ENCODE measurements around the gene HIRIP3.

- TF ChIP-seq CTCF (IDR thresholded peaks at IDR 0.05; ENCODE audit: control extremely low read depth in 1 of 3, insufficient read depth in 1 of 3, low read depth in 1 of 3, low read length in 3 of 3) (no peak), EGR1 (IDR thresholded peaks at IDR 0.05; ENCODE audit: borderline replicate concordance, low read depth, low read length) (no peak), RAD21 (IDR thresholded peaks at IDR 0.05 in 1 of 2, conservative IDR thresholded peaks at IDR 0.05 in 1 of 2; ENCODE audit: low read depth in 2 of 2, low read length in 2 of 2) (no peak), POLR2A (IDR thresholded peaks at IDR 0.05; ENCODE audit: control extremely low read depth in 1 of 2, low read depth in 2 of 2, low read length in 2 of 2) (no peak), EP300 (IDR thresholded peaks at IDR 0.05; ENCODE audit: borderline replicate concordance in 1 of 2, low read depth in 2 of 2, low read length in 2 of 2) (no peak)
Observed at GRCh38 chr16:30026449-30026848, 31.0 kb upstream of the HIRIP3 start.
